Measurements from ENCODE around the gene AP3S1.
"Not testable (repeated sequence)": the region's sequence is repeated elsewhere in the genome, so short reads cannot be mapped to it uniquely, and the experiment has no call there.

Gene AP3S1

GRCh38 chr5:115841382-115842088 is at the start of gene AP3S1, which contains the start of gene ATG12:
Gene AP3S1 (plus strand): TSS chr5:115841935. CDS start chr5:115842038, 103 bp downstream.
Gene ATG12 (minus strand): TSS chr5:115841565. CDS start chr5:115841552, 13 bp downstream.
- peak; percentile 59 for DNase-seq

- DNase-seq: no peak
These were observed 46.0 kb upstream of the AP3S1 start for GRCh38 chr5:115795700-115796099.

GRCh38 chr5:115796656-115797055 is 45.1 kb upstream of the AP3S1 start:
- DNase-seq: no peak

DNA sequence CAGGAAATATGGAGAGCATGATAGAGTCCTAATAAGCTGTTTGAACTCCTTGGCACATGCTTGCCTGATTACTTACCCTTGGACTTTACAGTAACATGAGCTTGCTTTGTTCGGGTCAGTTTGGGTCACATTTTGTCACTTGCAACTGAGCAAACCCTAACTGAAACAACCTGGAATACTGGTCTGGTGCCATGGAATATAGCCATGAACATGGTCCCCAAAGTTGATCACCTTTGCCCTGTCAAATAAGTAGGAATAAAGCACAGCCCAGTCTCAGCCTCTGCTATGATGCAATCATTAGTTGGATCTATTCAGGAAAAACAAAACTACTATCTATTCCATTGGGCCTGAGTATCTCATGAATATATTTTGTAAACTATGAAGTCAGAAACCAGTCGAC is 43.5 kb upstream of the AP3S1 start:
- no peak for DNase-seq

DNA sequence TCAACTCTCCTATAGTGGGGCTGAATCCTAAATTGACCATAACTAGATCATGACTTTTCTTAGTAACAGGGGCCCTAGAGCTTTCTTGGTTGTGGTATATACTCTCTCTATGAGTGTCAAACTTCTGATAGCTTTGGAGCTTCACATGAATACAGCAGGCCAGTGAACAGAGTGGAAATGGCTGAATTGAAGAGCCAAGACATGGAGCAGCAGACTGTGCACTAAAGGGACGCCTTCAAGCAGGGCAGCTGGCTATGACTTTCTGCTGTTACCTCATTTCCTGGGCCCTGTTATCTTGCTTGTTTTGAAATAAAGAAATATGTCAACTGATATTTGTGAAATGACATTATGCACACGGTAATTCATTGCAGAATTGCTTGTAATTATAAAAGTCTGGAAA is 41.6 kb upstream of the AP3S1 start:
- DNase-seq: no peak

DNA sequence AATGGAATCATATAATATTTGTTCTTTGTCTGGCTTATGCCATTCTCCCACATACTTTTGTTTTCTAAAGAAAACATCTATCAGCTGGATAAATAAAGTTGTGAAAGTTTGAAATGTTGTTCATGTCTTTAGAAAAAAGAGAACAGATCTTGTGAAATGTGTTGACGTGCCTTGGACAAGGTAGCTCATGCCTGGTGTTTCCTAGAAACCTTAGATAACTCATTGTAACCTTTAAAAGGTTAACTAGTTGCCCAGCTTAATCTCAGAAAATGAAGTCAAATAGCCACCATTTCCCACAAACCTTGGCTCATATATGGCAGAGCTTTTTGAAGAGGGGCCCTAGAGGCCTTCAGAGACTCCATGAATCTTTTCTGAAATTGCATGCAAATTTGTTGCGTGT is 40.6 kb upstream of the AP3S1 start:
- DNase-seq: no peak

GRCh38 chr5:115801984-115802383 is 39.8 kb upstream of the AP3S1 start:
- DNase-seq: no peak

DNA sequence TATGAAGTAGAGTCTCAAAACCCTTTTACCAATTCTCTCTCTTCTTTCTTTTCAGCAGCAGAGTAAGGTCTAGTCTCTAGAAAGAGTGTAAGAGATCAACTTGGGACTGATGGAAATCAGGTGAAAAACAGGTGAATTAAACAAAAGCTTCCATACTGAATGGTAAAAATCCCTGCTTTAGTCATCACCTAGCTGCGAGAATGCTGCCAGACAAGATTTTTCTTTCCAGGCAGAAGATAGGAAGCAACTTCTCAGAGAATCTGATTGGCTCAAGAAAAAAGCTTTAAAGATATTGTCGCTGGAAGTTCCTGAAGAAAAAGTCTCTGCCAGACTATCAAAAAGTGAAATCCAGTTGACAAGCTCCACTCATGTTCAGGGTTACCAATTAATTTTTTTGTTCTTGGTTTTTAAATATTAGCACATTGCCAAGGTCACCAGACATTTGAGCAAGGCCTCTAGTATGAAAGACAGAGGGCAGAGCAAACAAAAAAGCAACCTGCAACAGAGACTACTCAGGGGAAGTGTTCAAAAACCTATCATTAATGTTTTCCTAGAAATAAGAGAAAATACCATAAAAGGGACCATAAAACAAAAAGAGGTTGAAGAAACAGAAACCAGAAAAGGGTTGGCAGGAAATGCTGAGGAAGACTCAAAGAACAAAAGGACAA is 34.6 kb upstream of the AP3S1 start:
- no peak for DNase-seq

DNA sequence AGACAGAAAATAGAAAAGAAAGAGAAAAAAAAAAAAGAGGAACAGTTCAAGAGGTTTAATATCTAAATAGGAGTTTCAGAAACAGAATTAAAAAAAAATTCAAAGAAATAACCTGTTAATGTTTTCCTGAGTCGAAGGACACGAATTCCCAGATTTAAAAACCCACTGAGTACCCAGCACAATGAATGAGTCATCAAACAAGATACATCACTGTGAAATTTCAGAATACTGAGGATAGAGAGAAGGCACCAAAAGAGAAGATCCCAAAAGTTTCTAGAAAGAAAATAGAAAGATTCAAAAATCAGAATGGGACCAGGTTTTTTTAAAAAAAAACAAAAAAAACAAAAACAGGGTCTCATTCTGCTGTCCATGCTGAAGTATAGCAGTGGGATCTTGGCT is 34.1 kb upstream of the AP3S1 start:
- no peak for DNase-seq

GRCh38 chr5:115808066-115808465 is 33.7 kb upstream of the AP3S1 start:
- not testable (repeated sequence) for DNase-seq

- DNase-seq: no peak
These were observed 31.8 kb upstream of the AP3S1 start for GRCh38 chr5:115809946-115810345.

DNA sequence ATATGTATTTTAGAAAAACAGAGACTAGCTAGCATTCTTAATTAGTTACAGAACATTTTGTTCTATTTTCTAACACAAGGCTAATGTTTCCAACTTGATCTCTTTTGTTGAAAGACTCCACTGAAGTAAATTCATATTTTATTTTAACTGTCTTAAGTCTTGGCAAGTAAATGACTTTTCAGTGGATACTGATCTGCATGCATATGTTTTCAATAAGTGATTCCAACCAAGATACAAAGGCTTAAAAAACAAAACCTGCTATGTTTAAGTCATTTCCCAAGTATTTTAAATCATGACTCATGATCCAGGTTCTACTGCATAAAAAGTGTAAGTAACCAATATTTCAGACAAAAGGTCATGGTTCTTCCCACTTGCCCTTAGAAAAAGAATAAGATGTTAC is 31.0 kb upstream of the AP3S1 start:
- DNase-seq: no peak

DNA sequence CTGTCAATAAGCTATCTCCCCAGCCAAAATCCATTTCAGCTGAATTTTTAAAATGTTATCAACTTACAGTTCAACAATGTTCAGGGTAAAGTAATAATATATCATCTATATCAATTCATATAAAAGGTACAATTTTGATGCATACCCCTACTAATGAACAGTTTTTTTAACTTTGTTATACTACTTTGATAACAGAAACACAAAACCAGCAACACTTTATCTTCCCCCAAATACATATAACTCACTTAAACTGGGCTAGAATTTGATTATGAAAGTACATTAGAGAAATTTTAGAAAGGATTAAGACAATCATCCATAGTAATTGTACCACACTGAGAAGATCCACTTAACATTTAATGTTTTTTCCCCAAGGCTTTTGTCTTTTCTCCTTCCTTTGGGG is 30.3 kb upstream of the AP3S1 start:
- no peak for DNase-seq

GRCh38 chr5:115812372-115812771 is 29.4 kb upstream of the AP3S1 start:
- no peak for DNase-seq

DNA sequence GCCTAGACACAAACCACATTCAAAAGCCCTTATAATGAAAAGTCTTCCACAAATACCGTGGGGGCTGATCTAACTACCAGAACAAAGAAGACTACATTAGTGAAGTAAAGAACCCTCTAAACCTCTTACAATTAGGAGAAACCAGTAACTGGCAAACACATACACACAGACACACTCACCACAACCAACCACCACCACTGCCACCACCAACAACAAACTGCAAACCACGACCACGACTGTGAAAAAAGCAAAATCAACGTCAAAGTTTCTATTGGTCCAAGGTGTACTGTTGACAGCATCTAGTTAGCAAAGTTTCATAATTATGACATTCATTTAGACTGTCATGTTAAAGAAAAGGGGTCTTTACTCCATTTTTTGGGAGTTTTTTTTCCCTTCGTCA is 28.0 kb upstream of the AP3S1 start:
- DNase-seq: no peak

DNA sequence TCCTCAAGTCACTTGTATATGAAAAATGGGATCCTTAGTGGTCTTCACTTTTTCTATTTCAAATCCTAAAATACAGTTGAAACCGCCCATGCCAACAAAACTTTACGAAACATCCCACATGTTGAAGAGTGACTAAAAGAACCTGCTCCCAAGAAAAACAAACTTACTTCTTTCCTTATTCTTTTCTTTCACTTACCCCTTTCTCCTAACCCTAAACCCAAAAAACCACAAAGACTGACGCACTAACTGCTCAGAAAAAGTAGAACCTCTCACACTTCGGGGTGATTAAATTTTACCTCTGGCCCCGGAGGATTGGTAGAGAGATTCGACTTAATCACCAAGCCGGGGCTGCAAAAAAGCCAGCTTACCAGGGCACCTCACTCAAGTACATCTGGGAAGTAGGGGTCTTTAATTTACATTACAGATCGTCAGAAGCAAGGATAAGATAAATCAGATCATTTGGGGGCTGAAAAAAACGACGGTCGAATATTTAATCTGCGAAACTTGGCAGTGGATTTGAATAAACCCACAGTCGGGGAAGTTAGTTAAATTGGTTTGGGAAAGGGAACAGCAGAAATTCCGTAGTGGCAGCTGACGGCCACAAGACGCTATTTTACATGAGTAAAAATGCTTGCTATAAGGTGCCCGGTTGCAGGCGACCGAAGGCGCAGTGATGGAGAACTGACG is 26.6 kb upstream of the AP3S1 start:
- no peak for DNase-seq

DNA sequence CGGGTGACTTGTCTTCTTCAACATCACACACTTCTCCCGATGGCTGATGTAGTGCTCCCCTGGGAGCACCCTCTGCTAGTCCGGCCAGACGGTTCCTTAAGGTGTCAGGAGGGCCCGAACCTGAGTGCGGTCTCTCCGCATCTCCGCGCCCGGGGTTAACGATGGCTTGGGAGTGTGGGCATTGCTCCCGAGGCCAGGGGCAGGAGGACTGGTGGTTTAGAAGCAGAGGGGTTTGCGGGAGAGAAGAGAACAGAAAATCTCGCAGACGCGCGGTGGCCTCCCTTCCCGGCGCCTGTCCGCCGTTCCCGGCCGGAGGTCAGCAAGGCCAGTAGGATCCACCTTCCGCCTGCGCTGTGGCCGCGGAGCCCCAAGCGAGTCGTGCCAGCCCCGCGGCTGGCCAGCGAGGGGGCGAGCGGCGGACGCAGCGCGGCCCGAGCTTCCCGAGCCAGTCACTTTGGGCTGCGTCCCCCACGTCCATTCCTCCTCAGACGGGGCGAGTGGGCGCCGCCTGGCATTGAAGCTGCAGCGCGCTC is 26.0 kb upstream of the AP3S1 start:
- DNase-seq: no peak

DNA sequence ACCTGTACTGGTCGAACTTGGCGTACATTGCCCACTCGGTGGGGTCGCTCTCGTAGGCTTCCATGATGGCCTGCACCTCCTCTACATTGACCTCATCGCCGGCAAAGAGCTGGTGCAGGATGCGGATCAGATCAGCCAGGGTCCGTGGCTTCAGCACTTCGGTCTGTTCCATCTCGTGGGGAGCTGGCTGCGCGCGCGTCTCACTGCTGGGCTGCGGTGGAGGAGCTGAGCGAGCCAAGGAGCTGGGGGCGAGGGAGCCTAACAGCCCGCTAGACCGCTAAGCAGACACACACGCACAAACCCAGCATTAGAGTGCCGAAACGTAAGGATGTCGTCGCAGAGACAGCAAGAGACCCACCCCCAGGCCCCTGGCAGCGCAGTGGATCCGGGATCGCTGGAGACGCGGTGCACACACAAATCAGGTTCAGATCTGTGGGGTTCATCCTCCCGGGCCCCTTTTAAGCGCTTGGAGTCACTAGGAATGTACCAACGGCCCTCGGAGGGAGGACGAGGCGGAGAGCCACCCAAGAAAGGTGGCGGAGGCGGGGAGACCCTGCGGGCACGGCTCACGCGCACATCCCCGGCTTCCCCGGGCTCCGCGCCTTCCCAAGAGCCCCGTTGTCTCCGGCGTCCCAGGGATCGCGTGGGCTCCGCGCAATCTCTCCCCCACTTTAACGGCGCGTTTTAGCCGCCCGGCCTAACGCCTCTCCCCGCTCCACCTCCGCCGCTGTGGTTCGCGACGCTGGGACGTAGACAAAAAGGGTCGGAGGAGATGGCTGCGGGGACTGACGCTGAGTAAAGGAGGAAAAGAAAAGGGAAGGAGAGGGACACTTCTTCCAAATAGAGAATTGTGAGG is 25.3 kb upstream of the AP3S1 start, which contains the start of gene CDO1:
CDO1 (minus strand) TSS at position 434 of the 856 bp plus-strand sequence; CDS start at position 172, 262 bp downstream.
- DNase-seq: no peak

- no peak for DNase-seq
These were observed 24.3 kb upstream of the AP3S1 start for GRCh38 chr5:115817386-115817785.

DNA sequence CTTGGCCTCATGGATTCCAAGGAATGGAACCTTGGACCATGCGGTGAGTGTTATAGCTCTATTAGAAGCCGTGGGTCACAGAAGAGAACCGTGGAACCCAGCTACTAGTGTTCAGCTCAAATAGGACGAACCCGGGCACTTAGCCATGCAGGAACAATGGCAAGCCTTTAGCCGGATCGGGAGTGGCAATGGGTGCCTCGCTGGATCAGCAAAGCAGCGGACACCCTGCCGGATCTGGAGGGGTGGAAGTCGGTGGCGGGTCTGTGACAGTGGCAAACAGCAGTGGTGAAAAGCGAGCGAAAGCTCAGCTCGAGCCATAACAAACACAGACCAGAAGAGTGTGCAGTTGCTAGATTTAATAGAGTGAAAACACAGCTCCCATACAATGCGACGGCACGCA is 22.9 kb upstream of the AP3S1 start:
- DNase-seq: no peak

GRCh38 chr5:115820846-115821245 is 20.9 kb upstream of the AP3S1 start:
- DNase-seq: no peak

DNA sequence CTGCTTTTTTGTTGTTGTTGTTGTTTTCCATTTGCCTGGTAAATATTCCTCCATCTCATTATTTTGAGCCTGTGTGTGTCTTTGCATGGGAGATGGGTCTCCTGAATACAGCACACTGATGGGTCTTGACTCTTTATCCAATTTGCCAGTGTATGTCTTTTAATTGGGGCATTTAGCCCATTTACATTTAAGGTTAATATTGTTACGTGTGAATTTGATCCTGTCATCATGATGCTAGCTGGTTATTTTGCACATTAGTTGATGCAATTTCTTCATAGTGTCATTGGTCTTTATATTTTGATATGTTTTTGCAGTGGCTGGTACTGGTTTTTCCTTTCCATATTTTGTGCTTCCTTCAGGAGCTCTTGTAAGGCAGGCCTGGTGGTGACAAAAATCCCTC is 16.8 kb upstream of the AP3S1 start:
- DNase-seq: not testable (repeated sequence)

GRCh38 chr5:115825948-115826347 is 15.8 kb upstream of the AP3S1 start:
- no peak for DNase-seq
